Fibroblast of lung (primary cell): ENCODE data around the gene HMGCS1. TPM values are rescaled to one million over a fixed set of nuclear protein-coding genes. Genes with fewer than 3 reads are reported as not detected.

Experiments
- DNase-seq, 2 donors: peaks; one replicate each; pipeline versions ENCODE4 v3.0.0 to v3.0.0-alpha.2; 2010; ENCODE audit warnings: low read depth in 2 of 2
- H2AFZ ChIP-seq: 2 replicates; pipeline ENCODE4 v1.5.1; 2012; ENCODE audit warnings: low read length, control low read depth, inconsistent platforms
- H3K27ac ChIP-seq: 2 replicates; pipeline ENCODE4 v1.5.1; 2011; ENCODE audit warnings: low read length, control low read depth; ENCODE audit not compliant: insufficient read depth
- H3K27me3 ChIP-seq: 2 replicates; pipeline ENCODE4 v1.5.1; 2011; ENCODE audit warnings: mild to moderate bottlenecking, low read length; ENCODE audit not compliant: control insufficient read depth, insufficient read depth
- H3K36me3 ChIP-seq: 2 replicates; pipeline ENCODE4 v1.5.1; 2011; ENCODE audit warnings: low read length; ENCODE audit not compliant: control insufficient read depth, insufficient read depth
- H3K4me1 ChIP-seq: 2 replicates; pipeline ENCODE4 v1.5.1; 2011; ENCODE audit warnings: low read length; ENCODE audit not compliant: control insufficient read depth, insufficient read depth; ENCODE audit errors: extremely low read depth
- H3K4me2 ChIP-seq: 2 replicates; pipeline ENCODE4 v1.5.1; 2011; ENCODE audit warnings: low read length, control low read depth; ENCODE audit not compliant: insufficient read depth; ENCODE audit errors: extremely low read depth
- H3K4me3 ChIP-seq, 4 experiments: fragments of 200-600 bp in 1 of 4; sonication (generic) in 1 of 4; replicated peaks in 1 of 4; 2 replicates each; pipeline ENCODE4 v1.5.1; 2011 to 2016; ENCODE audit warnings: low read length in 4 of 4, low read depth in 3 of 4, mild to moderate bottlenecking in 3 of 4, control low read depth in 2 of 4, inconsistent platforms in 1 of 4, mixed read lengths in 1 of 4; ENCODE audit not compliant: insufficient read depth in 1 of 4; ENCODE audit errors: control extremely low read depth in 1 of 4
- H3K79me2 ChIP-seq: 2 replicates; pipeline ENCODE4 v1.5.1; 2012; ENCODE audit warnings: mild to moderate bottlenecking, low read length, inconsistent platforms; ENCODE audit not compliant: control insufficient read depth, insufficient read depth
- H3K9ac ChIP-seq: 2 replicates; pipeline ENCODE4 v1.5.1; 2011; ENCODE audit warnings: mild to moderate bottlenecking, low read length, control low read depth; ENCODE audit not compliant: insufficient read depth
- H3K9me3 ChIP-seq: 2 replicates; pipeline ENCODE4 v1.5.1; 2012; ENCODE audit warnings: low read depth, low read length; ENCODE audit not compliant: control insufficient read depth, insufficient read depth
- H4K20me1 ChIP-seq: 2 replicates; pipeline ENCODE4 v1.5.1; 2011; ENCODE audit warnings: low read length; ENCODE audit not compliant: control insufficient read depth, insufficient read depth; ENCODE audit errors: extremely low read depth
- CTCF ChIP-seq, 2 donors: IDR thresholded peaks in 1 of 2; conservative IDR thresholded peaks in 1 of 2; 1 replicate in 1 of 2; 2 replicates in 1 of 2; pipeline ENCODE4 v1.5.1; 2011 to 2012; ENCODE audit warnings: low read length in 2 of 2, control low read depth in 1 of 2, inconsistent platforms in 1 of 2, low read depth in 1 of 2, mild to moderate bottlenecking in 1 of 2
- EZH2 ChIP-seq: IDR thresholded peaks from 2 replicates; pipeline ENCODE4 v1.5.1; 2012; ENCODE audit warnings: low read length, control low read depth, mild to moderate bottlenecking; ENCODE audit errors: missing control alignments
- polyA plus RNA-seq, 2 donors: library from polyadenylated mRNA; depleted of rRNA in 1 of 2; stranded (reverse) in 1 of 2; unstranded in 1 of 2; fragments of >200 nt; gene quantifications; 2 replicates each; pipeline ENCODE4 v1.2.1, GENCODE V29; 2011 to 2012; ENCODE audit warnings: missing spikeins in 1 of 2
- total RNA-seq: library from RNA; depleted of rRNA; stranded (reverse); fragments of >200 nt; gene quantifications from 2 replicates; pipeline ENCODE4 v1.2.1, GENCODE V29; 2014

HMGCS1 gene
- total and polyA plus RNA-seq, 2 donors (not counting 1 experiment from before 2014, with no cell fraction given), result 203 to 253 TPM

- H3K27ac ChIP-seq, result no peak overlapping the region
These were observed 40.5 kb upstream of the HMGCS1 start for GRCh38 chr5:43353668-43354067.

GRCh38 chr5:43352915-43353314 lies 39.7 kb upstream of the HMGCS1 start:
- Histone ChIP-seq H3K27ac (no peak overlapping the region), H3K9ac (no peak overlapping the region), H3K4me2 (no peak overlapping the region), H3K79me2 (no peaks in the 10 kb centered on the region), H3K4me3 (no peak overlapping the region), H4K20me1 (no peaks in the 10 kb centered on the region), H3K27me3 (peaks cover 6% of the 10 kb centered on the region), H3K9me3 (no peaks in the 10 kb centered on the region), H3K4me1 (no peaks in the 10 kb centered on the region), H3K36me3 (no peaks in the 10 kb centered on the region), H2AFZ (no peak overlapping the region)
- DNase-seq, result no peak
- TF ChIP-seq EZH2, result no peak
- no peak for TF ChIP-seq CTCF (conservative IDR thresholded peaks at IDR 0.05 in 1 of 2, IDR thresholded peaks at IDR 0.05 in 1 of 2; ENCODE audit: low read depth in 1 of 2, low read length in 2 of 2)

More at GRCh38 chr5:43353668-43354067, 40.5 kb upstream of the HMGCS1 start:
- no peak for TF ChIP-seq CTCF (conservative IDR thresholded peaks at IDR 0.05 in 1 of 2, IDR thresholded peaks at IDR 0.05 in 1 of 2; ENCODE audit: low read depth in 1 of 2, low read length in 2 of 2)
- TF ChIP-seq EZH2, result no peak
- no peaks in the 10 kb centered on the region for H3K79me2 ChIP-seq
- H3K27me3 ChIP-seq, result peaks cover 6% of the 10 kb centered on the region
- no peak overlapping the region for H3K4me2 ChIP-seq
- no peaks in the 10 kb centered on the region for H4K20me1 ChIP-seq
- H3K9ac ChIP-seq, result no peak overlapping the region
- H3K9me3 ChIP-seq, result no peaks in the 10 kb centered on the region
- no peak overlapping the region for H3K4me3 ChIP-seq
- H3K4me1 ChIP-seq, result no peaks in the 10 kb centered on the region
- no peak overlapping the region for H2AFZ ChIP-seq
- DNase-seq, result no peak
- no peaks in the 10 kb centered on the region for H3K36me3 ChIP-seq

- H3K4me3 ChIP-seq, result no peak overlapping the region
- no peak overlapping the region for H3K4me2 ChIP-seq
These were observed 38.9 kb upstream of the HMGCS1 start for GRCh38 chr5:43352131-43352530.

More at GRCh38 chr5:43352131-43352530, 38.9 kb upstream of the HMGCS1 start:
- peaks cover 6% of the 10 kb centered on the region for H3K27me3 ChIP-seq
- H3K4me1 ChIP-seq, result no peaks in the 10 kb centered on the region
- no peak overlapping the region for H3K27ac ChIP-seq
- H3K36me3 ChIP-seq, result no peaks in the 10 kb centered on the region
- H3K9me3 ChIP-seq, result no peaks in the 10 kb centered on the region
- H3K79me2 ChIP-seq, result no peaks in the 10 kb centered on the region
- H2AFZ ChIP-seq, result no peak overlapping the region
- H3K9ac ChIP-seq, result no peak overlapping the region
- no peak for TF ChIP-seq EZH2
- no peak for TF ChIP-seq CTCF (conservative IDR thresholded peaks at IDR 0.05 in 1 of 2, IDR thresholded peaks at IDR 0.05 in 1 of 2; ENCODE audit: low read depth in 1 of 2, low read length in 2 of 2)
- no peaks in the 10 kb centered on the region for H4K20me1 ChIP-seq
- no peak for DNase-seq
